Pulmonary artery endothelial cell (primary cell): Measurements from ENCODE around the gene NEK8. TPM values are rescaled to one million over a fixed set of nuclear protein-coding genes. Genes with fewer than 3 reads are reported as not detected.
"Not testable (repeated sequence)": the region's sequence is repeated elsewhere in the genome, so short reads cannot be mapped to it uniquely, and the experiment has no call there.

Experiments used
- DNase-seq: peaks from one replicate; pipeline ENCODE4 v3.0.0-alpha.2; 2011; ENCODE audit warnings: low read depth, low spot score
- total RNA-seq: library from RNA; depleted of rRNA; stranded (reverse); fragments of >200 nt; gene quantifications from 2 replicates; pipeline ENCODE4 v1.2.3, GENCODE V29; 2014

The NEK8 gene
- total RNA-seq, 1 donor from 2014 or later: 2.0 TPM

DNA sequence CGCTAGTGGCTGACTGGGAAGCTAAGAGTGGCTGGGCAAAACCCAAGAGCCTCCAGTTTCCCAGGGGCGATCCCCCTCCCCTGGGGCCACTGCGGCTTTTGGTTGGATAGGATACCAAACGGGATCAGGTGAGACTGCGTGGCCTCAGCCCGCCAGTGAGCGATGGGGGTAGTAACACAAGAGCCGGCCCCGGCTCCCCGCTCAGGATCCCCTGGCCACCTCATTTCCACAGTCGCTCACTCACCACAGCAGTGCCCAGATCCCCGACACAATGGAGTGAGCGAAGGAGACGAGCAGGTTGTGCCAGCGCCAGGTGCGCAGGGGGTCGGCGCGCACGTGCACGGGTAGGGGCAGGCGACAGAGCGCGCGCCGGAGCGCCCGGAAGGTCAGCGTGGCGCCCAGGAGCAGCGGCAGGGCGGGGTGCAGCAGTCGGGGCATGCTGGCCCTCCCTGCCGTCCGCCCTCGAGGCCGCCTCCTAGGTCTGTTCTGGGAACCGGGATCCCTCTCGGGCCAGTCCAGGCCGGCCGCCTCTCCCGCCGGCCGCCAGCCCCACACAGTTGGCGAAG, 2.8 kb upstream of the NEK8 start:
- DNase-seq: no peak

DNA sequence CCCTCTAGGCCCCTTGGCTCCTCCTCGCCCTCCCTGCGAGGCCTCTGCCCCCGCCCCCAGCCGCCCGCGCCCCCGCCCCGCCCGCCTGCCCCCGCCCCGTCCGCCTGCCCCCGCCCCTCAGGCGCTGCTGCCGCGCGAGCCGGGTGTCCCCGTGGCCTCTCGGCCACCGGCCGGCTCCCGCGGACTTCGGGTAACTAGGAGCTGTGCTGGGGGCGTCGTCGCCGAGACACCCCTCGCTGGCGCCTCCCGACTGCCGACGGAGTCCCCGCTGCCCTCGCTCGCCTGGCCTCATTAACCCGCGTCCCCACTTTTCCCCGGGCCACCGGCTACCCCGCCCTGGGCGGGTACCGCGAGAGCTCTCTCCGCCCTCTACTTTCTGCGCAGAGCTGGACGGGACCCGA, 2.4 kb upstream of the NEK8 start, which contains the start of gene TLCD1:
Gene TLCD1, minus strand, starts transcription at position 8 of the 401 bp plus-strand sequence. CDS start 136 bp downstream, outside the sequence.
- no peak for DNase-seq

DNA sequence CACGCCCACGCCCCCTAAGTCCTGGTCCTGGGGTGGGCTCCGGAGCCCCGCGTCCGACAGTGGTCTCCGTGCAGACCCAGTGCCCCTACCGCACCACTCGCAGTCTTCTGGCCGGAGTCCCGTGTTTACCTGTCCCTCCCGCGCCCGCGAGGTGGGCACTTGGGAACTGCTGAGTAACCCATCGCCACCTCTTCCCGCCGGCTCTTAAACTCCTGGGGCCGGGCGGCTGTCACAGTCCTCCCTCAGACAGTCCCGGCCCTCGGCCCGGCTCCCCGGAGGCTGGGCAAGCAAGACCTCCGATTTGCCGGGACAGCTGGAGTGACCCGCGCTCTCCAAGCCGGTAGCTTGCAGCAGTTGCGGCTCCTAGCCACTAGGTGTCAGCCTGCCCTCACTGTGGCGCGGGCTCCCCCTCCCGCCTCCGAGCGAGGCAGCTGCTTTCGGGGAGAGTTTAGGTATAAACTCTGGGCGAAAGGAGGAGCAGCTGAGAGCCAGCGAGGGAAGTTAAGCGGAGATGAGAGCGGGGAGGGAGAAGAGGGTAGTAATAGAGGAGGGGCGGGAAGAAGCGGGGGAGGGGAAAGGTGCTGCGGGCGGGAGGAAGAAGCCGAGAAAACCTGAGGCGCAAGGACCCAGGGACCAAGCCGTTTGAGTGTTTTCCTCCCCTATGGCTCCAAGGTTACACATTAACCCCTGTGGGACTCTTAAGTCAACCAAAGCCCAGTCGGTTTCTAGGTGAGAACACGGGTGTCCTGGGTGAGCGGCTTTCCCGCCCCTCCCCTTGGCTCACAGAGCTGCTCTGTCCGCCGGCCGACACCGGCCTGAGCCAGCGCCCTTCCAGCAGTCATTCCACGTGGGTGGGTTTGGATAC, 1.7 kb upstream of the NEK8 start:
- no peak for DNase-seq

DNA sequence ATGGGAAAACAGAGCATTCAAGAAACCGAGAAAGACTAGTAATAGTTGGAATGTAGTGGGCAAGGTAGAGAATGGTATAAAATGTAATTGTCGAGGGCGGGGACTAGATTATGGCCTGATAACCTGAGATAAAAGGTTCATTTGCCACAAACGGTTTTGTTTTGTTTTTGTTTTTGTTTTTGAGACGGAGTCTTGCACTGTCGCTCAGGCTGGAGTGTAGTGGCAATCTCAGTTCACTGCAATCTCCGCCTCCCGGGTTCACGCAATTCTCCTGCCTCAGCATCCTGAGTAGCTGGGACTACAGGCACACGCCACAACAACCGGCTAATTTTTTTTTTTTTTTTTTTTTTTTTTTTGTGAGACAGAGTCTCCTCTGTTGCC, 1.4 kb downstream of the NEK8 start:
- DNase-seq: no peak

DNA sequence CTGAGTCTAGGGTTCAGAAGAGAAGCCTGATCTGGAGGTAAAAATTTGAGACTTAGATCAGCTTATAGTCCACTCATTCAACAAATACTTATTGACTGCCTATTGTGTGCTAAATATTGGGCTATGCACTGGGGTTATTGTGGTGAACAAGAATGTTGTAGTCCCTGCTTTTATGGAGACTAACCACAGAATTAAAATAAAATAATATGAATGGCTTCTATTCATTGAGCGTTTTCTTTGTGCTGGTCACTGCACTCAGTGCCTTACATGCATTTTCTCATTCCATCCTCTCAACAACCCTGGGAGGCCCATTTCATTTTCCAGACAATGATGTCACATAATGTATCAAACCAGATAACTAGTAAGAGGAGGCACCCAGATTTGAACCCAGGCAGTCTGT, 4.8 kb downstream of the NEK8 start:
- no peak for DNase-seq

DNA sequence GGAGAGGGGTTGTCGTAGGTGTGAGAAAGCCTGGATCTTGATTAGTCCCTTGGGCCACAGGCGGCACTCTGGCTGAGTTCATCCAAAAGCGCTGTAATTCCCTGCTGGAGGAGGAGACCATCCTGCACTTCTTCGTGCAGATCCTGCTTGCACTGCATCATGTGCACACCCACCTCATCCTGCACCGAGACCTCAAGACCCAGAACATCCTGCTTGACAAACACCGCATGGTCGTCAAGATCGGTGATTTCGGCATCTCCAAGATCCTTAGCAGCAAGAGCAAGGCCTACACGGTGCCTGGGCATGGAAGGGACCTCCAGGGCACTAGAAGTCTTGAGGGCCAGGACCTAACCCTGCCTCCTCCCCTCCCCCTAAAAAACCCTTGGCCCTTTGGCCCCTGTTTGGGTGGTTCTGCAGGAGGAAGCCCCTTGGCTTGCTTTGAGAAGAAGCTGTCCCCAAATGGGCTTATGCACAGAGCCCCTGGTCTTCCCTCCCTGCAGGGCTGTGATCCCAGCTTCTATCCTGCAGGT, 6.2 kb downstream of the NEK8 start:
- no peak for DNase-seq

DNA sequence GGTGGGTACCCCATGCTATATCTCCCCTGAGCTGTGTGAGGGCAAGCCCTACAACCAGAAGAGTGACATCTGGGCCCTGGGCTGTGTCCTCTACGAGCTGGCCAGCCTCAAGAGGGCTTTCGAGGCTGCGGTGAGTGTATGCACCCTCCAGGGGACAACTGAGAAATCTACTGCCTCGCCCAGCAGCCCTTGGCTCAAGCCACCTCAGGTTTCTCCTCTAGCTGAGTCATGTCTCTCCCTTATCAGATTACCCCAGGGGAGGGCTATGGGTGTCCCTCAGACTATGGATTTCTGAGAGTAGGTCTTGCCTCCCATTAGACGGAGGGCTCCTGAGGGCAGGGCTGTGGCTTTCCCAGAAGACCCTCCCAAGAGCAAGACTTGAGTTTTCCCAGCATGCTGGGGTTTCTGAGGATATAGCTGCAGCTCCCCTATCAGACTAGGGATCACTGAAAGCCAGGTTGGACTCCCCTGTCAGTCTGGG, 6.7 kb downstream of the NEK8 start:
- DNase-seq: no peak

DNA sequence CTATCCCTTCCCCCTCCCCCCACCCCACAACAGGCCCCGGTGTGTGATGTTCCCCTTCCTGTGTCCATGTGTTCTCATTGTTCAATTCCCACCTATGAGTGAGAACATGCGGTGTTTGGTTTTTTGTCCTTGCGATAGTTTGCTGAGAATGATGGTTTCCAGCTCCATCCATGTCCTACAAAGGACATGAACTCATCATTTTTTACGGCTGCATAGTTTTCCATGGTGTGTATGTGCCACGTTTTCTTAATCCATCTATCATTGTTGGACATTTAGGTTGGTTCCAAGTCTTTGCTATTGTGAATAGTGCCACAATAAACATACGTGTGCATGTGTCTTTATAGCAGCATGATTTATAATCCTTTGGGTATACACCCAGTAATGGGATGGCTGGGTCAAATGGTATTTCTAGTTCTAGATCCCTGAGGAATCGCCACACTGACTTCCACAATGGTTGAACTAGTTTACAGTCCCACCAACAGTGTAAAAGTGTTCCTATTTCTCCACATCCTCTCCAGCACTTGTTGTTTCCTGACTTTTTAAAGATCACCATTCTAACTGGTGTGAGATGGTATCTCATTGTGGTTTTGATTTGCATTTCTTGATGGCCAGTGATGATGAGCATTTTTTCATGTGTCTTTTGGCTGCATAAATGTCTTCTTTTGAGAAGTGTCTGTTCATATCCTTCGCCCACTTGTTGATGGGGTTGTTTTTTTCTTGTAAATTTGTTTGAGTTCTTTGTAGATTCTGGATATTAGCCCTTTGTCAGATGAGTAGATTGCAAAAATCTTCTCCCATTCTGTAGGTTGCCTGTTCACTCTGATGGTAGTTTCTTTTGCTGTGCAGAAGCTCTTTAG, 7.6 kb downstream of the NEK8 start:
- DNase-seq: not testable (repeated sequence)

DNA sequence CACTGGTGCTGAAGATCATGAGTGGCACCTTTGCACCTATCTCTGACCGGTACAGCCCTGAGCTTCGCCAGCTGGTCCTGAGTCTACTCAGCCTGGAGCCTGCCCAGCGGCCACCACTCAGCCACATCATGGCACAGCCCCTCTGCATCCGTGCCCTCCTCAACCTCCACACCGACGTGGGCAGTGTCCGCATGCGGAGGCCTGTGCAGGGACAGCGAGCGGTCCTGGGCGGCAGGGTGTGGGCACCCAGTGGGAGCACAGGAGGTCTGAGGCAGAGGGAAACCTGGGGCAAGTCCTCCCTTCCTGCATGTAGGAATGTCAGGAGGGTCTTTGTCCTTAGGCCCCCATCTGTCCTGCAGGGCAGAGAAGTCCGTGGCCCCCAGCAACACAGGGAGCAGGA, 8.7 kb downstream of the NEK8 start:
- DNase-seq: no peak

DNA sequence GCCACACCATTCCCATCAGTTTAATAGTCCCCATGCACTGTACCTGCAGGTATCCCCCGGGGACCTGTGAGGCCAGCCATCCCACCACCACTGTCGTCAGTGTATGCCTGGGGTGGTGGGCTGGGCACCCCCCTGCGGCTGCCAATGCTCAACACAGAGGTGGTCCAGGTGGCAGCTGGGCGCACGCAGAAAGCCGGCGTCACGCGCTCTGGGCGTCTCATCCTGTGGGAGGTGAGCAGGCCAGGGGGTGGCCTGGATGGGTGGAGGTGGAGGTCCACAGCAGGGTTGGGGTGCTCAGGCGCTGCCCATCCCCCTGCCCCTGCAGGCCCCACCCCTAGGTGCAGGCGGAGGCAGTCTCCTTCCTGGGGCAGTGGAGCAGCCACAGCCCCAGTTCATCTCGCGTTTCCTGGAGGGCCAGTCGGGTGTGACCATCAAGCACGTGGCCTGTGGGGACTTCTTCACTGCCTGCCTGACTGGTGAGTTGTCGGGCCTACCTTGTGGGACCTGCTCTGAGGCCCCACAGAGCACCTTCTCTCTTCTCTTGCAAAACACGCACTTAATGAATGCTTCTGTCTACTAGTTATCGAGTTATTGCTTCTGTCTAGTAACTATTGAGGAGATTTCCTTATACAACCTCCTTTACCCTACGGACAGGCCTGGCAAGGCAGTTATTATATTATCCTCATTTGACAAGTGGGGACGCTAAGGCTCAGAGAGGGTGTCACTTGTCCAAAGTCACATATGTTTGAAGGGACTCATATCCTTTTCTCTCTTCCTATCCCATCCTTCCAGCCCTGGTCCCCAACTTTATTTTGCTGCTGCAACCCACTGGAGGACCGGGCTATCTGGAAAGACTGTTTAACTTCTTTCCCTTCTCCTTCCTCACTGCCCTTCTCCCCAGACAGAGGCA, 9.4 kb downstream of the NEK8 start:
- no peak for DNase-seq

DNA sequence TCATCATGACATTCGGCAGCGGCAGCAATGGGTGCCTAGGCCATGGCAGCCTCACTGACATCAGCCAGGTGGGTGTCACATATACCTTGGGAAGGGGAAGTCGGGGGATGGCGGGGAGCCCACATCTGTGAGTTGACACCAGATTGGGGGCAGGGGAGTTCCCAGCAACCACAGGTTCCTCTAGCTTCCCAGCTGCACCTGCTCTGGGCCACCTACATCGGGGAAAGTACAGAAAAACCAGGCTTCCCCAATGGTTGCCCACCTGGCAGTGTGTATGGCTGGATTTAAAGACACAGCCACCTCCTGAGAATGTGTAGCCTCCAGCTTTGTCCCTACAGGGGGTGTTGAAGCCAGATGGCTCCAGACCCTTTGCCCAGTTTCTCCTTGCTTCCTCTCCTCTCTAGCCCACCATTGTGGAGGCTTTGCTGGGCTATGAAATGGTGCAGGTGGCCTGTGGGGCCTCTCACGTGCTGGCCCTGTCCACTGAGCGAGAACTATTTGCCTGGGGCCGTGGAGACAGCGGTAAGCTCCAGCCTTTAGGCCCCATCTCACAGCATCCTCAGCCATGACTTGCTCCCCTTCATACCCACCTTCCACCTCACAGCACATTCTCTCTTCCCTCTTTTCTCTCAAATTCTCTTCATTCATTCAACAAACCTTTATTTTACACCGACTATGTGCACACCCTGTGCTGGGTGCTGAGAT, 10.2 kb downstream of the NEK8 start:
- DNase-seq: no peak

DNA sequence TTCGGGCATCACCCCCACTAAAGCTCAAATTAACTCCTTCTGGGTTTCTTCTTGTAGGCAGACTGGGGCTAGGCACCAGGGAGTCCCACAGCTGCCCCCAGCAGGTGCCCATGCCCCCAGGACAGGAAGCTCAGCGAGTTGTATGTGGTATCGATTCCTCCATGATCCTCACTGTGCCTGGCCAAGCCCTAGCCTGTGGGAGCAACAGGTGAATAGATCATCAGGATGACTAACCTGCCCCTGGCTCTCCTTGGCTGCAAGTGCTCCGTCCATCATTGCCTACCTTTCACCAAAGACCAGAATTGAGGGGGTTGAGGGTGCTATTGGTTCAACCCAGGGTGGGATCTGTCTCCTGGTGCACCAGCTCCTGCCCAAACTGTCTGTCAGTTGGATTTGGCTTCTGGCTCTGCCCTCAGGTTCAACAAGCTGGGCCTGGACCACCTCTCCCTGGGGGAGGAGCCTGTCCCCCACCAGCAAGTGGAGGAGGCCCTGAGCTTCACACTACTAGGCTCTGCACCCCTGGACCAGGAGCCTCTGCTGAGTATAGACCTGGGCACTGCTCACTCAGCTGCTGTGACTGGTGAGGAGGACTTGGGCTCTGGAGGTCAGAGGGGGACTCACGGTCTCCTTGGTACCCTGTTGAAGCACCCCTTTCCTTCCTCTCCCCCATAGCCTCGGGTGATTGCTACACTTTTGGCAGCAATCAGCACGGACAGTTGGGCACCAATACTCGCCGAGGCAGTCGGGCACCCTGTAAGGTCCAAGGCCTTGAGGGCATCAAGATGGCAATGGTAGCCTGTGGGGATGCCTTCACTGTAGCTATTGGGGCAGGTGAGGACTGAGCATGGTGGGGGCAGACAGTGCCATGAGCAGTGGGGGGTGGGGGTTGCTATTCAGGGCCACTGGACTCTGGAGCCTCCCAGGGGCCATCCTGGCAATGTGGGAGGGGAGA, 12.1 kb downstream of the NEK8 start:
- no peak for DNase-seq

DNA sequence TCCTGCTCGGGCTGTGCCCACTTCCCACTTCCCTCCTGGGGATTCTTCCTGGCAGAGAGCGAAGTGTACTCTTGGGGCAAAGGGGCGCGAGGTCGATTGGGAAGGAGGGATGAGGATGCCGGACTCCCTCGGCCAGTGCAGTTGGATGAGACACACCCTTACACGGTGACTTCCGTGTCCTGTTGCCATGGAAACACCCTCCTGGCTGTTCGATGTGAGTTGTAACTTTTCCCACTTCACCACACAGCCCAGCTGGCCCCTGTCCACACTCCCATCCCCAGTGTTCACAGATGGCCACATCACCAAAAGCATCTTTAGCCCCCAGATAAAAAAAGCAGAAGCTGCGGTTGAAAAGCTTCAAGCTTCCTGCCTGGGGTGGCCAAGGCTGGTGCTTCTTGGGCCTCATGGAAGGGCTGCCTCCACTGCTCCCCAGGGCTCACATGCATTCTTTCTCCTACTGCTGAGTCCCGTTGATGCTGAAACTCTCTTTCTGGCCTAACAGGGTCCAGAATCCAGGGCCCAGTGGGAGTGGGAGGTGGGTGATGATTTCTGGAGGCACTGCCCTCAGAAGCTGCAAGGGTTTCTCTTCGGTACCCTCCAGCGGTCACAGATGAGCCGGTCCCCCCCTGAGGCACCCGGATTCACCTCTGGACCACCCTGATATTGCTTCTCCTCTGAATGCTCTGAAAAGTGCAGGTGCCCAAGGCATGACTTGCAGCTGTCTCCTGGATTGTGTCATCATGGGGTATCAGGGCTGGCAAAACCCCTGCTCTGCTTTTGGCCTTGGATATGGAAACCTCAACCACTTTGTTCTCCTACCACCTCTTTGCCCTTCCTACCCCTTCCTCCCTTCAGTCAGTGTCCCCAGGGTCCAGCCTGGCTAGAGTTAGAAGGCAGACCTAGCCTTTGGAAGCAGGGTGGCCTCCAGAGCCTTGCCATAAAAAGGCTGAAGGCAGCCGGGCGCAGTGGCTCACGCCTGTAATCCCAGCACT, 13.1 kb downstream of the NEK8 start:
- DNase-seq: no peak

DNA sequence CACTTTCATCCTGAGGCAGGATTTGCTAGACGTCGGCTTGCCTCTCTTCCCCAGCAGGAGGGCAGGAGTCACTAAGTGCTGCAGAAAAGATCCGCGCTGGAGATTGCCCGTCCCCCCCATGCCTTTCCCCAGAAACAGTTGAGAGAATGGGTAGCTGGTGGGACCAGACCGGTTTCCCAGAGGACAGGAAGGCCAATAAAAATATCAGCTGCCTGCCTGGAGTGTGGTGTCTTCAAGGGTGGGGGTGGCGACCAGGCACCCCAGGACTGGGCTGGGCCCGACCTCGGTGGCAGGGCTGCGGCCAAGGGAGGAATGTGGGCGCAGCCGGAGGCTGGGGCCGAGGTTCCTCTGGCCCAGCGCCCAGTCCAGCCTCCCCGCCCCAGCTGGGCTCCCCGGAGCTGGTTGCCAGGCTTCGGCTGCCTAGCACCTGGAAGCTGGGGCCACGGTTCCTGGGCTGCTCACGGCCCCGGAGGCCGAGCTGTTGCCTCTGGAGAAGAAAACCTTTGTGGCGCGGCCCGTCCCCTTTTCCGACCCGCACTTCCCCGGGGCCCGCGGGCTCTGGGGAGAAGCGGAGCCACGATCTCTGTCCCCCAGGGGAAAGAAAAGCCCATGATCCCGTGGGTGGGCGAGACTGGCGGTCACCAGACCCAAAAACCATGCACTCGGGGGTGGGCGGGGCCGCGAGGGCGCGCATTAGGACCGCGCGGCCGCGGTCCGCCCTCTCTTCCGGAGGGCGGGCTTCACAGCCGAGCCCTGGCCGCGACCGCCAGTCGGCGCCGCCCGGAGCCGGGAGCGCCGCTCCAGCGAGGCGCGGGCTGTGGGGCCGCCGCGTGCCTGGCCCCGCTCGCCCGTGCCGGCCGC, 14.9 kb downstream of the NEK8 start, which contains the start of gene TRAF4:
Gene TRAF4, plus strand, starts transcription at position 769 of the 861 bp plus-strand sequence. CDS start 102 bp downstream, outside the sequence.
- DNase-seq: no peak

DNA sequence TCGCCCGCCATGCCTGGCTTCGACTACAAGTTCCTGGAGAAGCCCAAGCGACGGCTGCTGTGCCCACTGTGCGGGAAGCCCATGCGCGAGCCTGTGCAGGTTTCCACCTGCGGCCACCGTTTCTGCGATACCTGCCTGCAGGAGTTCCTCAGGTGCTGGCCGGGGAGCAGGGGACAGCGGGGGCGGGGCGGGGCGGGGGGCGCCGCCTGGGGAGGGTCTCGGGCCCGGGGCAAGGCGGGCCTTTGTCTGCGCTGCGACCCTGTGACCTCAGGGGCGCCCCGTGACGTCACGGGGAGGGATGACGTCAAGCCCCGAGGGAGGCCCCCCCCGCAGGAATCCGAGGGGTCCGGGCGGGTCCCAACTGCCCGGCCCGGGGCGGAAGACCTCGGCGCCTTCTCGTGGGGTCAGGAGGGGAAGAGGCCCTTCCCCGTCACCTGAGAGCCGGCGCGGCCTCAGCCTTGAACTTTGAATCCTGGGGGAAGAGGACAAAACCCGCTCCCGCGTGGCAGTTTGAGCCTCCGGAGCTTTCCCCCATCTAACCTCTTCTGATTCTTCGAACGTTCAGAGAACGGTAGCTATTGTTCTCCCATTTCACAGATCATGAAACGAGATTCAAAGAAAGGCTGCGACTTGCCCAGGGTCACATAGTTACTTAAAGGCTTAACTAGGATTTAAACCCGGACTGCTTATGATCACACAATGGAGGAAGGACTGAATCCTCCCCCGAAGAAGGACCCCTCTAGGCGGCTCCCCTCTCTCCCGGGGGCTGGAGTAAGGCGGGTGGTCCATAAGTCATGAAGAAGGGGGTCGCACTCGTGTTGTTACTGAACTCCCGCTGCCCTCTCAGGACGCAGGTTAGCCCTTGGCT, 15.8 kb downstream of the NEK8 start:
- DNase-seq: no peak
